GM20000 (cell line): ENCODE data around the gene OR5M8.

Experiments
- DNase-seq: peaks from one replicate; pipeline ENCODE4 v3.0.0; 2012; ENCODE audit warnings: low spot score
- CTCF ChIP-seq: IDR thresholded peaks from 2 replicates; pipeline ENCODE4 v1.5.1; 2012; ENCODE audit warnings: mild to moderate bottlenecking, control low read depth; ENCODE audit errors: extremely low read depth, missing control alignments

The OR5M8 gene

GRCh38 chr11:56491270-56491669 is at the start of gene OR5M8:
Gene OR5M8 (minus strand): TSS chr11:56491370. CDS start chr11:56491370, 0 bp downstream.
- DNase-seq, result no peak
- no peak for TF ChIP-seq CTCF

- DNase-seq, result no peak
- TF ChIP-seq CTCF, result no peak
These were observed 42.0 kb upstream of the OR5M8 start for GRCh38 chr11:56533054-56533740.

GRCh38 chr11:56531856-56532255 is 40.7 kb upstream of the OR5M8 start:
- no peak for DNase-seq

GRCh38 chr11:56522008-56522407 is 30.8 kb upstream of the OR5M8 start:
- no peak for TF ChIP-seq CTCF
- DNase-seq, result no peak

More at GRCh38 chr11:56531856-56532255, 40.7 kb upstream of the OR5M8 start:
- TF ChIP-seq CTCF, result no peak

GRCh38 chr11:56513280-56513679 is 22.1 kb upstream of the OR5M8 start:
- TF ChIP-seq CTCF, result no peak
- no peak for DNase-seq

- no peak for DNase-seq
- no peak for TF ChIP-seq CTCF
These were observed 18.3 kb upstream of the OR5M8 start for GRCh38 chr11:56509439-56509838.

GRCh38 chr11:56497010-56497409 is 5.8 kb upstream of the OR5M8 start:
- no peak for DNase-seq
- TF ChIP-seq CTCF, result no peak
